IMR-90 (cell line): Measurements from ENCODE around the gene PSMG4. TPM values are rescaled to one million over a fixed set of nuclear protein-coding genes. Genes with fewer than 3 reads are reported as not detected.

Experiments used
- ATAC-seq: fragments of 200-7000 bp; cut with Tn5 transposase; 2 replicates; pipeline ENCODE4 v1.9.1; 2020; ENCODE audit warnings: low read depth, mild to moderate bottlenecking, moderate library complexity
- BruUV-seq: library from RNA; stranded (reverse); fragments of 400-500 nt; replicated peaks from 2 replicates; lab custom pipeline; 2021; lab: Mats Ljungman, UMichigan
- CTCF ChIA-PET: fragments of 300-600 bp; formaldehyde crosslinking; extraction: SDS; loops from one replicate; lab custom pipeline; 2021; ENCODE audit warnings: antibody characterized with exemption; lab: Yijun Ruan, JAX
- POLR2A ChIA-PET: fragments of 300-600 bp; sonication (Branson Sonifier 250); formaldehyde crosslinking; loops from one replicate; lab custom pipeline; 2022; ENCODE audit warnings: antibody characterized with exemption; ENCODE audit not compliant: unreplicated experiment; lab: Charles Lee
- DNase-seq: peaks from one replicate; pipeline ENCODE4 v3.0.0; 2013
- H2AFZ ChIP-seq: replicated peaks from 2 replicates; pipeline ENCODE3; 2013; ENCODE audit warnings: low read length, mild to moderate bottlenecking; ENCODE audit not compliant: poor library complexity
- H2AK5ac ChIP-seq: 2 replicates; pipeline ENCODE4 v1.6.1; 2013; ENCODE audit warnings: low read depth, low read length, inconsistent platforms
- H2AK9ac ChIP-seq: replicated peaks from 2 replicates; pipeline ENCODE3; 2013; ENCODE audit warnings: mild to moderate bottlenecking, low read depth, low read length, moderate library complexity; ENCODE audit not compliant: poor library complexity
- H2BK120ac ChIP-seq: 2 replicates; pipeline ENCODE4 v1.6.1; 2013; ENCODE audit warnings: low read depth, low read length, inconsistent platforms
- H2BK15ac ChIP-seq: 3 replicates; pipeline ENCODE4 v1.6.1; 2013; ENCODE audit warnings: low read depth, low read length, inconsistent platforms
- H2BK20ac ChIP-seq: 2 replicates; pipeline ENCODE4 v1.6.1; 2013; ENCODE audit warnings: low read depth, mild to moderate bottlenecking, inconsistent platforms, low read length, moderate library complexity
- H2BK5ac ChIP-seq: 2 replicates; pipeline ENCODE4 v1.6.1; 2013; ENCODE audit warnings: mild to moderate bottlenecking, low read depth, low read length, inconsistent platforms; ENCODE audit not compliant: poor library complexity, severe bottlenecking
- H3K14ac ChIP-seq: replicated peaks from 2 replicates; pipeline ENCODE4 v1.6.1; 2013; ENCODE audit warnings: low read depth, low read length, inconsistent platforms
- H3K18ac ChIP-seq: 2 replicates; pipeline ENCODE4 v1.6.1; 2013; ENCODE audit warnings: low read depth, low read length, control low read depth
- H3K23ac ChIP-seq: 2 replicates; pipeline ENCODE4 v1.6.1; 2013; ENCODE audit warnings: low read depth, low read length, inconsistent platforms
- H3K27ac ChIP-seq: 2 replicates; pipeline ENCODE4 v1.5.1; 2013; ENCODE audit warnings: mild to moderate bottlenecking, control low read depth, low read length; ENCODE audit not compliant: insufficient read depth
- H3K27me3 ChIP-seq: 2 replicates; pipeline ENCODE4 v1.6.1; 2013; ENCODE audit warnings: low read length; ENCODE audit not compliant: control insufficient read depth, insufficient read depth
- H3K36me3 ChIP-seq: 2 replicates; pipeline ENCODE4 v1.6.1; 2013; ENCODE audit warnings: low read length, mixed read lengths; ENCODE audit not compliant: control insufficient read depth, insufficient read depth
- H3K4ac ChIP-seq: 2 replicates; pipeline ENCODE4 v1.6.1; 2013; ENCODE audit warnings: low read depth, low read length, inconsistent platforms
- H3K4me1 ChIP-seq: 2 replicates; pipeline ENCODE4 v1.6.1; 2013; ENCODE audit warnings: low read length, mixed read lengths; ENCODE audit not compliant: control insufficient read depth, insufficient read depth
- H3K4me2 ChIP-seq: 2 replicates; pipeline ENCODE4 v1.6.1; 2013; ENCODE audit warnings: low read depth, mild to moderate bottlenecking, control low read depth, low read length, moderate library complexity
- H3K4me3 ChIP-seq: 2 replicates; pipeline ENCODE4 v1.5.1; 2013; ENCODE audit warnings: low read depth, mild to moderate bottlenecking, control low read depth, low read length, moderate library complexity; ENCODE audit not compliant: insufficient read depth
- H3K56ac ChIP-seq: 2 replicates; pipeline ENCODE4 v1.6.1; 2013; ENCODE audit warnings: low read length, inconsistent platforms; ENCODE audit not compliant: insufficient read depth; ENCODE audit errors: extremely low read depth
- H3K79me1 ChIP-seq, 2 experiments: 2 replicates each; pipeline ENCODE4 v1.6.1; 2013; ENCODE audit warnings: low read length in 2 of 2, inconsistent platforms in 1 of 2, low read depth in 1 of 2
- H3K9ac ChIP-seq: 2 replicates; pipeline ENCODE4 v1.6.1; 2013; ENCODE audit warnings: low read depth, low read length, control low read depth
- H3K9me1 ChIP-seq: 2 replicates; pipeline ENCODE4 v1.6.1; 2013; ENCODE audit warnings: low read length, inconsistent platforms; ENCODE audit not compliant: insufficient read depth
- H3K9me3 ChIP-seq: 2 replicates; pipeline ENCODE4 v1.6.1; 2013; ENCODE audit warnings: low read length; ENCODE audit not compliant: control insufficient read depth, insufficient read depth
- H4K20me1 ChIP-seq: 2 replicates; pipeline ENCODE4 v1.6.1; 2013; ENCODE audit warnings: low read length, inconsistent platforms; ENCODE audit not compliant: insufficient read depth
- H4K5ac ChIP-seq: 2 replicates; pipeline ENCODE4 v1.6.1; 2013; ENCODE audit warnings: mild to moderate bottlenecking, low read depth, low read length, control low read depth
- H4K8ac ChIP-seq, 2 experiments: 2 replicates each; pipeline ENCODE4 v1.6.1; 2013; ENCODE audit warnings: low read depth in 2 of 2, low read length in 2 of 2, control low read depth in 1 of 2, inconsistent platforms in 1 of 2
- H4K91ac ChIP-seq: 2 replicates; pipeline ENCODE4 v1.6.1; 2013; ENCODE audit warnings: low read depth, low read length, inconsistent platforms; ENCODE audit not compliant: insufficient read depth
- MAZ ChIP-seq: IDR thresholded peaks from 2 replicates; pipeline ENCODE4 v1.6.1; 2012; ENCODE audit warnings: low read depth, mild to moderate bottlenecking, low read length, improper control_type of control experiment, moderate library complexity, borderline replicate concordance
- RFX5 ChIP-seq: IDR thresholded peaks from 2 replicates; pipeline ENCODE4 v1.8.0; 2012; ENCODE audit warnings: low read depth, mild to moderate bottlenecking, low read length, moderate library complexity
- WGBS, 2 experiments: methylation state at CpG; one replicate each; pipeline versions ENCODE4 v1.1.5 to v1.1.7; 2013; ENCODE audit warnings: missing lambda C conversion rate in 2 of 2; ENCODE audit not compliant: insufficient read length in 1 of 2; ENCODE audit errors: extremely low coverage in 2 of 2; 5-methylcytosine and 5-hydroxymethylcytosine counted together
- dilution Hi-C: fragments of 300-500 bp; cut with HindIII; formaldehyde crosslinking; loops from one replicate; pipeline ENCODE4 v1.14.3; 2018; ENCODE audit warnings: low sequenced_read_pairs; ENCODE audit not compliant: unreplicated experiment
- in situ Hi-C: fragments of 300-500 bp; cut with MboI; formaldehyde crosslinking; loops from 3 replicates; pipeline ENCODE4 v1.14.3; 2019; ENCODE audit warnings: low sequenced_read_pairs, inconsistent platforms, mixed read lengths
- intact Hi-C: fragments of 100-400 bp; cut with micrococcal nuclease; formaldehyde crosslinking; loops from 2 replicates; pipeline ENCODE4 v1.10.0; 2022
- polyA plus RNA-seq, 3 experiments: library from polyadenylated mRNA; depleted of rRNA; stranded (reverse); fragments of >200 nt; gene quantifications; 2 replicates each; pipeline ENCODE4 v1.2.3, GENCODE V29; 2012; ENCODE audit warnings: low replicate concordance in 1 of 3
- total RNA-seq: library from RNA; depleted of rRNA; stranded (reverse); fragments of >200 nt; gene quantifications from 2 replicates; pipeline ENCODE4 v1.2.3, GENCODE V29; 2012

The PSMG4 gene
- total and polyA plus RNA-seq, 2 of the 4 experiments (the other 2 are of a cell fraction) = 5.6 to 13.4 TPM

DNA sequence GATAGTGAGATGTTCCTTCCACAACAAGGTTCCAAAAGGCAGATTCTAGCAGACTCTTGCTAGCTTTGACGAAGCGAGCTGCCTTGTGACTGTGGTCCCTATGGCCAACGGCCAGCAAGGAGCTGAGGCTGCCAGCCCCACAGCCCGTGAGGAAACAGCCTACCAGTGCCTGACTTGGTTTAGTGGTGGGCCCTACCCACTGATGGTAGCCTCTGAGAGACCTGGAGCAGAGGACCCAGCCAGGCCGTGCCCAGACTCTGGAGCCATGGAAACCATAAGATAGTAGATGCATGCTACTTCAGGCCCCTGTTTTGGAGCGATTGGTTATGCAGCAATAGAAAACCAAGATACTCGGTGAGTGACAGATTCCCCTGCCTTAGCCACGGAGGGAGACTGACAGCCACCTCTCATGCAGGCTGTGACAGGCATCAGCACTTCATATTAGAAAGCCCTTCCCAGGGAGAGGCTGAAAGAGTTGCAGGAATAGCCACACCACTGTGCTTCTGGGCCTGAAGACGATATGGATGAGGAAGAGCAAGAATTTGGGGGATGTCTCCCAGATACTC, 19.2 kb downstream of the PSMG4 start:
- BruUV-seq = no TSS peak
- Histone ChIP-seq H3K4me2 (no peak overlapping the region), H2AK5ac (no peak overlapping the region), H2BK15ac (no peak overlapping the region), H4K20me1 (peaks cover 26% of the 10 kb centered on the region), H3K18ac (no peak overlapping the region), H3K79me1 (no peaks in the 10 kb centered on the region), H3K9me3 (no peaks in the 10 kb centered on the region), H4K5ac (no peak overlapping the region), H3K27ac (no peak overlapping the region), H3K4me1 (peaks cover 18% of the 10 kb centered on the region), H2BK20ac (no peak overlapping the region), H3K4ac (no peak overlapping the region), H2AK9ac (no peak overlapping the region), H2AFZ (no peak overlapping the region), H4K8ac (no peak overlapping the region), H3K36me3 (peaks cover 5% of the 10 kb centered on the region), H3K9me1 (peaks cover 7% of the 10 kb centered on the region; the same call in 1 of the 2 replicates), H4K91ac (no peak overlapping the region), H3K27me3 (no peaks in the 10 kb centered on the region), H2BK5ac (no peak overlapping the region), H2BK120ac (no peak overlapping the region), H3K4me3 (no peak overlapping the region), H3K9ac (no peak overlapping the region), H3K14ac (no peak overlapping the region), H3K23ac (no peak overlapping the region), H3K56ac (no peak overlapping the region)
- ATAC-seq (no peak), DNase-seq (no peak)
- in situ Hi-C loops = no loop called here
- 67% methylated on average over 4 of the region's 9 CpGs; no CpG with 5 or more reads in 1 of the 2 experiments for WGBS, 2 experiments
- CTCF ChIA-PET = no interaction called here
- dilution Hi-C loops = no loop called here
- intact Hi-C loops = loop anchor here (5.0 kb wide), 1 partner anchor 714 kb away; no protein-coding TSS in a partner anchor
- TF ChIP-seq RFX5 = no peak
- TF ChIP-seq MAZ = no peak
- POLR2A ChIA-PET = no interaction called here
